Stimulated activated CD8-positive, alpha-beta memory T cell treated with anti-CD3 and anti-CD28 coated beads, Interleukin-12 subunit alpha, Interleukin-12 subunit beta, amount 100 ng/mL, for 24 hours (primary cell): ENCODE measurements around the gene ROBO2.

Source experiments
- DNase-seq: peaks from one replicate; pipeline ENCODE4 v3.0.0-alpha.2; 2020; ENCODE audit errors: extremely low read depth

The ROBO2 gene

DNA sequence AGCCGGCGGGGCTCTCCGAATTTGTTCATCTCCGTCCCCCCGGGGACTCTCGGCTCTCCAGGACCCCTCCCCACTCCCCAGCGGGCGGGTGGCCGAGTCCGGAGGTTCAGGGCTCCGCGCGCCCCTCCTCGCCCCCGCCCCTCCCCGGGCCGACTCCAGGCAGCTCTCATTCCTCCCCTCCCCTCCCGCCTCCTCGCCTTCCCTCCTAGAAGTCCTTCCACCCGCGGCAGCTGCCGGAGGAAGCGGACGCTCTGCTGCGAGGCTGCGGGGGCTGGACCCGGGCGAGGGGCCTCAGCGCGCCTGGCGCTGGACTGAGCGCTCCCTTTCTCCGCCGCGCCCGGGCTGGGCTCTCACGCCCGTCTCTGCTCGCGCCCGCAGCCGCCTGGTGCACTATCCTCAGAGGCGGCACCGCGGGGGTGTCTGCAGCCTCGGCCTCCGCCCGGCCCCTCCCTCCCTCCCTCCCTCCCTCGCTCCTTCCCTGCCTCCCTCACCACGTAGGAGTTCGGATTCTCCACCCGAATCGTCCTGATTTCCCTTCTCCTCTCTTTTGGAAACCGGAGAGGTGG, at the start of gene ROBO2:
Gene ROBO2 (plus strand): TSS at position 494 of the 566 bp plus-strand sequence. CDS start 687 bp downstream, outside the sequence.
- no peak for DNase-seq

- no peak for DNase-seq
Measured at GRCh38 chr3:76990606-76991005, 49.3 kb upstream of the ROBO2 start.

DNA sequence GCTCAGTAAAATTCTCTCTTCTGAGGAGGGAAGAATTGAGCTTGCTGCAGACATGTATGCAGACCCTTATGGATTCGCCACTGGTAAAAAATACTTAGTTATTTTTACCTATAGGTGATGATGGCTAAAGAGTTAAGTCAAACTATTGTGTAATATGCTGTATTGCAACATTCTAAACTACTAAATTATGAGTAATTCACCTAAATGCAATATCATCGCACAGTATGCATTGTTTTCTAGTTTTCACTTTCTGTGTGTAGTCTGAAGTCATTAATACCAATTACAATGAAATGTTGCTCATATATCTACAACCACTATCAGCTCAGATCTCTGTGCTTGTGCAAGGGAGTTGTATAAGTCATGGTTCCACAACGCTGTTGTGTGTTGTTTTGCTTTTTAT, 48.7 kb upstream of the ROBO2 start:
- DNase-seq = no peak

DNA sequence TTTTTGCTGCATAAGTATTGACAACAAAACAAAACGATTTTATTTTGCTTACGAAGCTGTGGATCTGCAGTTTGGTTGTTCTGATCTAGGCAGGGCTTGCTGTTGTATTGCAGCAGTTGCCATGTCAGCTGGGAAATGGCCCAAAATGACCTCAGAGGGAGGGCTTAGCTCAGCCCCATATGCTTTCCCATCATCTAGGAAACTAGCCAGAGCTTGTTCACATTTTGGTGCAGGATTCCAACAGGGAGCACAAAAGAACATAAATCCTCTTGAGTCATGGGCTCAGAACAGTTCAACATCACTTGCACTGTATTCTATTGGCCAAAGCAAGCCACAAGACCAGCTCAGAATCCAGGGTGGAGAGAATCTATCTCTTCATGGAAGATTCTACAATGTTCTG, 42.2 kb upstream of the ROBO2 start:
- no peak for DNase-seq

DNA sequence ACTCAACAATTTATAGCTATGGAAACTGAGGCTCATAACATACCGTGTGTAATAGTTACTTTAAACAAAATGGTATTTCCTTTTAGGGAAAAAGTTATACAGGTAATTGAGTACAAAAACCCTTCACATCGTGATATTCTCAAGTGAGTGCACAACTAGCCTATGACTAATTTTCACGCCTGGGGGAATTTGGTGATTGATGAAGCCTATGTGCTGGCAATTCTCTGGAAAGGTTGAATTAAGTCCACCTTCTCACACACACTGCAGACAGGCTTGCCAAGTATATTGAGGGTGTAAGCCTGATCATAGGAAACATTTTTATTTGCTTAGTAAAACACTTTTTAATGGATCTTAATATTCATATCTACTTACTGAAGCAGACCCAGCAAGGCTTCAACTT, 41.3 kb upstream of the ROBO2 start:
- no peak for DNase-seq

DNA sequence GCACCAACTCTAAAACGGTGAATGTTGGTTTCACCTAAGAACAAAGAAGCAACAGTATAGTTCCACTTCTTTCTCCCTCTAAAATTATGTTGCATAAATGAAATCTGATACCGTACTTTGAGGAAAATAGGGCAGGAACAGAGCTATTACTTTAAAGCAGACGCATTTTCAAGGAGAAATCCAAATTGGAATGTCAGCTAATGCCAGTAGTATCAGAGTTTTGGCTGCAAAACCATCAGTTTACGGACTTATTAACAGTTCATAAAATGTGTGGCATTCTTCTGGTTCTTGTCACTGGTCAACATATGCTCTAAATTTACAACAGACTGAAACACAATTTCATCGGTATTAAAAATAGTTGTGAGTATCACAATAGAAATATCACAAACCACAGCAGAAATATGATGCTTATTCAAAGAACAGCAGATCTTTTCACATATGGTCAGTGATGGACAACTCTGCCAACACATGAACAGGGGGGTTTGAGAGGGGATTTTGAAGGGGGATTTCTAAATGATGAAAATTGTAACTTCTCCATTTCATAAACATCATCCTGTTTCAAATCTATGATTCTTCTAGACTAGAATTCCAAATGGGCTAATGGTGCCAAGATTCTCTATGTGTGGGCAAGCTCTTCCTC, 38.7 kb upstream of the ROBO2 start:
- DNase-seq = no peak

DNA sequence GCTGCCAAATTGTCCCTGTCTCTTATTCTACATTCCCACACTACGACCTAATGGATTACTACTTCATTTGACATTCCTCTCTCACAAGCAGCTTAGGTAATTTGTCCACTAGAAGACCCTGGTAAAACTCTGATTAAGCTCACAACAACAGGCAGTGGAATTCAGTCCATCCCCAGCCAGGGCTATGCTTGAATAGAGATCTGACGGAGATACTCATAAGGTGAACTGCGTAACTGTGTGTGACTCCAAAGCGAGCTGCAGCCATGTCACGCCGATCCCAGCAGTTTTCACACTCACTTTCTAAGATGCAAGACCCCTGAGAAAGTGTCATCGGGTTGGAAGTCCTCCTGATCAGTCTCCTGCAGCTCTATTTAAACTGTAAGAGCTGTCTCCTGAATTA, 25.7 kb upstream of the ROBO2 start:
- DNase-seq = no peak

DNA sequence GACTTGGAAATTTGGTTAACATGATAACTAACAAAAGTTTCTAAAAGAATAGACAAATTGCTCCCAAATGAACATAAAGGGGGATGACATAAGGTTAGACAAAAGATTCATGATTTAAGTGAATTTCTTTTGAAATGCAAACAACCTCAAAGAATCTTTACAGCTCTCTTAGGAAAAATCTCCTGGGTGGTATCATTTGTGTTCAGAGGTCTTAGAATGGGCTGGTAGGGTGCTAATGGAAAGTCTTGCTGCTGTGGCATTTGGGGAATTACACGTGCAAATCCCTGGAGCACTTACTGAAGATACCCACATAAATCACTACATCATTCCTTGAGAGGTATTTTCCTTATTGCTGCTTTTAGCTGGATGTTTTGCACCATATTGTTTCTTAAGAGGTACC, 14.4 kb upstream of the ROBO2 start:
- no peak for DNase-seq

DNA sequence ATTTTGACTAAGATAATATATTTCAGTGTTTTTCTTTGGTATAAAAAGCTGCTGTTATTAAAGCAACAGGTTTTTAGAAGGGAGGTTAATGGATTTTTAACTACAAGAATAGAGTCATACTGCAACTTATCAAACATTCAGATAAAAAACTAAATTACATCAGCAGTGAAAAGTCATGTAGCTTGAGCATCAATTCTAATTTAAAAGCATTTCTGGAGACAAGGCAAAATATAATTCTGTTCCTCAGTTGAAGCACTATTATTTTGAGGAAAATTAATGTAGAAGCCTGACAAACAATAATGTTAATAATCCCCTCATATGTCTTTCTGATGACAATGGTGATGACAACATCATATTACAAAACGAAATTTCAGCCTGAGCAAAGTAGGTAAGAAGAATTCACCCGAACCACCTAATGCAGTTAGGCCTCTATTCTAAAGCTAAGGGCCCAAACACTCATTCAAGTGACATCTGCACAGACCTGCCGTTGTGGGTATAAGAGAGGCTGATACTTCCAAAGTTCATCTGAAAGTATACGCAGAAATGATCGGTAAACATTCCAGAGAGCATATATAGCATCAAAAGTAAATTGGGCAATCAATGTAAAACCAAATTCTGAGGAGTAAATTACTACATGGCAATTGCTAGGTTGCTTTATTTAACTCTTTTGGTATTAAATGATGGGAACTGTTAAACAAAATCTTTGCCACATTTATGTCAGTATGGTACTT, 12.8 kb upstream of the ROBO2 start:
- DNase-seq = no peak

DNA sequence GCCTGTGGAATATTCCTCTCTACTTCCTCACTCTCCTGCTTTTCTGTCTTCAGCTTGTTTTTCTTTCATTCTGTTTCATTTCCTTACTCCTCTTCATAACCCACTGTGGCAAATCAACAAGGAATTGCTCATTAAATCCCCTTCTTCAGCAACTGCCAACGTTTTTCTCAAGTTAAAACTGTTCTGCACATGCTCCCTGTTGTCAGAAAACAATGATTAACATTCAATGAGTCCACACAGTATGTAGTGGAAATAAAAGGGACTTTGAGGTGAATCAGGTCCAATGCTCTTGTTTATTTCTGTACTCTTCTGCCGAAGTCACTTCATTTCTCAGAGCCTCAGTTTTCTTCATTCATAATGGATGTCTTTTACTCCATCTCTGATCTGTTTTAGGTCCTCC, 11.9 kb upstream of the ROBO2 start:
- DNase-seq = no peak

GRCh38 chr3:77038468-77038929, 1.4 kb upstream of the ROBO2 start:
- DNase-seq = no peak

DNA sequence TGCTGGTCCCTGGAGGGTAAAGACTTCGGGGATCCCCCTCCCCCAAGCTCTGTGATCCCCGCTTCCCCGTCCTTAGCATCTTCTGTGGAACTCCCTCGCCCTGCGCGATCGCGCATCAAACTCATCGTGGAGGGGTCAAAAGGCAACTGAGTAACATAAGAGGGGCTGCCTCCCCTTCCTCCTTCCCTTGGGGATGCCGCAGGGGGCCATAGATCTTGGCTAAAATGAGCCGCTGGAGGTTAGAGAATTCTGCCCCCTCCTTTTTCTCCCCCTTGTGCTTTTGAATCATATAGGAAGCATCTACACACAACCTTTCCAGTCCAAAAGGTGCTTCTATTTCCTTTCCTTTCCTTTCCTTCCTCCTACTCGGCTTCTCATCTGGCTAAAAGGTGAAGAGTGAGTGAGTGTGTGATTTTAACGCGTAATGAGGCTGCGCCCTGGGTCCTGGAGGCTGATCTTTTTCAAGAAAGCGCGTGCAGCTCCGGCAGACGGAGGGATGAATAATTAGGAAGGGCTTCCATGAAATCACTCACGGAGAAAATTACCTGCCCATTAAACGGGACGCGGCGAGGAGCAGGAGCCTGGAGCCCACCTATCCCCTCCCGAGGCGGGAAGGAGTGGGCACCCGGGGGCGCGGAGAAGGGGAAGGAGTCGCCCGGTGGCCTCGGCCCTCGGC, 831 bp upstream of the ROBO2 start:
- DNase-seq = no peak

- no peak for DNase-seq
Measured at GRCh38 chr3:77040216-77040615, 317 bp downstream of the ROBO2 start.

- no peak for DNase-seq
Measured at GRCh38 chr3:77040926-77041722, 1.2 kb downstream of the ROBO2 start.

- DNase-seq = no peak
Measured at GRCh38 chr3:77041811-77042210, 1.9 kb downstream of the ROBO2 start.

DNA sequence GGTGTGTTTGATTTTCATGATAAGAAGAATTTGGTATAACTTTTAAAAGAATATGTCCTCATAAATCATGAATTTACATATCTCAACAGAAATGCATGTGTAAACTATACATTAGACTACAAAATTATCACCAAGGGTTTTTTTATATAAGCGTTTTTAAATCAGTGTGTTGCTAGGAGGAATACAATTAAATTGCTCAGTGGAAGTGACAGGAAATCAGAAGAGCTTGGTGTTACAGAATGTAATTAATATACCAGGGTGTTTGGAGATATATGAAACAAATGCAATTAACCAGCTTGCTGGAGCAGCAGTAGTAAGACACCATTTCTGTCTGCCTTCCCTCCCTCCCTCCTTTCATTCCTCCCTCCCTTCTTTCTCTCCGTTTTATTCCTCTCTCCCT, 2.4 kb downstream of the ROBO2 start:
- DNase-seq = no peak

DNA sequence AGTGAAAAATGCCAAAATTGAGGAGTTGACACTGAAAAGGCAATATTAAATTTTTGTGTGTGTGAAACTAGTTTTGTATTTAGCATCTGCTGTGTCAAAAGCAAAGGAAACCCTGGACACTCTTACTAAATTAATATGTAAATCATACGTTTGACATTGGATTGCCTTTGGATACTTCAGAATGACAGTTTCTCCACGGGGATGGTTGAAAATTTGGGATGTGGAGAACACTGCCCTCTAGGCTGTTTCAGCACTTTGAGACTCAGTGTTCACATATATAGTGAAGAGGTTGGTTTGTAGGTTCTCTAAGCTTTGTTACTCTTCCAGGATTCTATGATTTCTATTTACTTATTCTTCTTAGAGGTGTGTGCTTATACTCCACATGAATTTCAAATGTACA, 3.0 kb downstream of the ROBO2 start:
- DNase-seq = no peak

DNA sequence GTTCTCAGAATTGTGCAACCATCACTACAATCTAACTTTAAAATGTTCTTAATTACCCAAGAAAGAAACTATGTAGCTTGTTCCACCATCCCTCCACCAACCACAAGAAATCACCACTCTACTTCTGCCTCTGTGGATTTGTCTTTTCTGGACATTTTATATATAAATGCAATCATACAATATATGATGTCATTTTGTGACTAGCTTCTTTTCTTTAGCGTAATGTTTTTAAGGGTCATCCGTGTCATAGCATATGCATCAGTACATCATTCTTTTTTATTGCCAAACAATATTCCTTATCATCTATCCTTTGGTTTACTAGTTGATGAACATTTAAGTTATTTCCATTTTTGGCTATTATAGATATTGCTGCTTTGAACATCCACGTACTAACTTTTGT, 5.8 kb downstream of the ROBO2 start:
- no peak for DNase-seq

GRCh38 chr3:77048186-77048585, 8.3 kb downstream of the ROBO2 start:
- DNase-seq = no peak

DNA sequence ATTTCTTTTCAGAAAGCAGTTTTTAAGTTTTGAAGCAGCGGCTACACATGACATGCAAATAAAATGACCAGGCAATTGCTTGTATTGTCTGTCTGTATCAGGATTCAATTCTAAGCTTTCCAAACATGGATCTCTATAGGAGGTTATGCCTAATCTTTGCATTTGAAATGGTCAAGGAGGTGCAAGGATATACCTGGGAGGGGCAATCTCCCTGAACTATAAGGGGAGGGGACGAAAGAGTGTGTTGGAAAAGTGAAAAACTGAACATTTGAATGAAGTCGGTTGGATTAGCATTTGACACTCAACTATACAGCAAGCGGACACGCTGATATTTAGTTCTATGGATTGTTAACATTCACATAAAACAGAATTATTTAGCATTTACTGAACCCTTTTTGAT, 11.7 kb downstream of the ROBO2 start:
- DNase-seq = no peak

GRCh38 chr3:77052051-77052501, 12.2 kb downstream of the ROBO2 start:
- DNase-seq = no peak
